Measurements from ENCODE around the gene NR1H4. TPM values are rescaled to one million over a fixed set of nuclear protein-coding genes. Genes with fewer than 3 reads are reported as not detected.
A peak's percentile ranks its signal among the peaks of the same experiment; 100 is the strongest.

NR1H4 gene
- total and polyA plus RNA-seq, 9 of the 15 experiments (the other 6 are each of a cell fraction or from before 2014, with no cell fraction given) = 0.03 TPM; not detected in 8

DNA sequence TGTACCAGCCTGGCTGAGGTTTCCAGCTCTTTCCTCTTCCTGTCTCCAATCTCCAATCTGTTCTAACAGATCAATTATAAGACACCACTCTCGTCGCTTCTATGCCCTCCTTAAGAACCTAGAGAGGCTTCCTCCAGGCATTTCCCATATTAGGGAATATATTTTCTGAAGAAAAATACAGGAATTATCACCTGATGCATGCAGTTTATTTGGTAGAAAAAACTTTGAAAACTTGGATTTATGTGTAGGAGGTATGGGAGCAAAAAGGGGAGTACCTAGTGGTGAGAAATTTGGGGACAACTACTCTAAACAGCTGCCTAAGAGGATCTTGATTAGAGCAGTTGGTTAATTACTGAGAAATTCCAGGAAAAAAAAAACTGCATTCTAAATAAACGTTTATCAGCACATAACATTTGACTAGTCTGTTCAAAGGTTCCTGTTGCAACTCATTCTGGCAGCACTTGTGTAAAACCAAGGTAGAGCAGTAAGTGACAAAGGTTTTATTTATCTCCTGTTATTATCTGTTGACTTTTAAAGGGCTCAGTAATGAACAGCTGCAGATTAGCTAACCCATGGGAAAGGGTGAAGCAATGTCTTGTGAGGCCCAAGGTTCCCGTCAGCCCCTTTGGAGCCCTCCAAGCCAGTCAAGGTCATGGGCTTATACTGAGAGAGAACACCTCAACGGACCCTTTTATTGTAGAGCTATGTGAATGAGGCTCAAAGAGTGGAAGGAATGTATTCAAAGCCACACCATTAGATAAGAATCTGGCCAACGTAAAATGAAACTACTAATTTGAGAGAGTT is 36.4 kb upstream of the NR1H4 start:
- Histone ChIP-seq H3K36me3 (ENCODE audit: control insufficient read depth, insufficient read depth, low read length) (no peaks in the 10 kb centered on the region), H3K27ac (ENCODE audit: extremely low read depth, low read depth, low read length) (no peak overlapping the region), H3K4me2 (ENCODE audit: insufficient read depth, low read length) (peak overlapping the region; percentile 37; the same call in 1 of the 2 replicates), H3K9ac (ENCODE audit: insufficient read depth in 1 of 2, low read depth in 2 of 2, low read length in 2 of 2) (no peak overlapping the region), H3K9me3 (replicated peaks; ENCODE audit: control insufficient read depth, insufficient read depth, low read depth, low read length) (no peaks in the 10 kb centered on the region), H3K4me1 (replicated peaks in 1 of 2; ENCODE audit: control insufficient read depth in 2 of 2, insufficient read depth in 2 of 2, low read length in 2 of 2) (peaks cover 0 to 17% of the 10 kb centered on the region in 2 experiments; a peak in 2 of 5 replicates), H3K27me3 (ENCODE audit: control insufficient read depth in 2 of 2, insufficient read depth in 2 of 2, low read length in 2 of 2) (no peaks in the 10 kb centered on the region), H4K20me1 (replicated peaks; ENCODE audit: control insufficient read depth, insufficient read depth, low read length) (no peaks in the 10 kb centered on the region), H3K4me3 (no peak overlapping the region), H3K9me1 (ENCODE audit: control insufficient read depth, insufficient read depth, low read length) (no peaks in the 10 kb centered on the region), H2AFZ (ENCODE audit: low read depth, low read length) (peak overlapping the region; percentile 66; the same call in 1 of the 2 replicates), H3K79me2 (ENCODE audit: control insufficient read depth, insufficient read depth, low read length) (no peaks in the 10 kb centered on the region)
- 2% methylated on average over 6 of the region's 6 CpGs for WGBS (ENCODE audit: insufficient coverage, low coverage, missing lambda C conversion rate)
- ATAC-seq = peak; percentile 75
- in situ Hi-C loops (cut with MboI) = no loop called here
- intact Hi-C loops (cut with micrococcal nuclease) = no loop called here
- CTCF ChIA-PET (ENCODE audit: low intra/inter-chr PET ratio) = no interaction called here
- BruUV-seq (replicated peaks) = no TSS peak
- POLR2A ChIA-PET = interaction anchor here (0.6 kb wide), 1 partner anchor 608 kb away, joined by 3 read pairs; no protein-coding TSS in a partner anchor
- FAIRE-seq = no peak
- DNase-seq (ENCODE audit: extremely low read depth in 1 of 4, low spot score in 3 of 4) = peak in 1 of 4 experiments; percentile 18
- TF ChIP-seq, protein P1, sequence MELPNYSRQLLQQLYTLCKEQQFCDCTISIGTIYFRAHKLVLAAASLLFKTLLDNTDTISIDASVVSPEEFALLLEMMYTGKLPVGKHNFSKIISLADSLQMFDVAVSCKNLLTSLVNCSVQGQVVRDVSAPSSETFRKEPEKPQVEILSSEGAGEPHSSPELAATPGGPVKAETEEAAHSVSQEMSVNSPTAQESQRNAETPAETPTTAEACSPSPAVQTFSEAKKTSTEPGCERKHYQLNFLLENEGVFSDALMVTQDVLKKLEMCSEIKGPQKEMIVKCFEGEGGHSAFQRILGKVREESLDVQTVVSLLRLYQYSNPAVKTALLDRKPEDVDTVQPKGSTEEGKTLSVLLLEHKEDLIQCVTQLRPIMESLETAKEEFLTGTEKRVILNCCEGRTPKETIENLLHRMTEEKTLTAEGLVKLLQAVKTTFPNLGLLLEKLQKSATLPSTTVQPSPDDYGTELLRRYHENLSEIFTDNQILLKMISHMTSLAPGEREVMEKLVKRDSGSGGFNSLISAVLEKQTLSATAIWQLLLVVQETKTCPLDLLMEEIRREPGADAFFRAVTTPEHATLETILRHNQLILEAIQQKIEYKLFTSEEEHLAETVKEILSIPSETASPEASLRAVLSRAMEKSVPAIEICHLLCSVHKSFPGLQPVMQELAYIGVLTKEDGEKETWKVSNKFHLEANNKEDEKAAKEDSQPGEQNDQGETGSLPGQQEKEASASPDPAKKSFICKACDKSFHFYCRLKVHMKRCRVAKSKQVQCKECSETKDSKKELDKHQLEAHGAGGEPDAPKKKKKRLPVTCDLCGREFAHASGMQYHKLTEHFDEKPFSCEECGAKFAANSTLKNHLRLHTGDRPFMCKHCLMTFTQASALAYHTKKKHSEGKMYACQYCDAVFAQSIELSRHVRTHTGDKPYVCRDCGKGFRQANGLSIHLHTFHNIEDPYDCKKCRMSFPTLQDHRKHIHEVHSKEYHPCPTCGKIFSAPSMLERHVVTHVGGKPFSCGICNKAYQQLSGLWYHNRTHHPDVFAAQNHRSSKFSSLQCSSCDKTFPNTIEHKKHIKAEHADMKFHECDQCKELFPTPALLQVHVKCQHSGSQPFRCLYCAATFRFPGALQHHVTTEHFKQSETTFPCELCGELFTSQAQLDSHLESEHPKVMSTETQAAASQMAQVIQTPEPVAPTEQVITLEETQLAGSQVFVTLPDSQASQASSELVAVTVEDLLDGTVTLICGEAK (IDR thresholded peaks at IDR 0.05) = no peak
- TF ChIP-seq, protein P1 (CRISPR knock-in tag; IDR thresholded peaks at IDR 0.05) = no peak
- peak; percentile 86 for TF ChIP-seq ESRRA (IDR thresholded peaks at IDR 0.05; ENCODE audit: borderline replicate concordance, low read depth)
- peak; percentile 51 for TF ChIP-seq ATF7 (IDR thresholded peaks at IDR 0.05)
- TF ChIP-seq, protein P2, sequence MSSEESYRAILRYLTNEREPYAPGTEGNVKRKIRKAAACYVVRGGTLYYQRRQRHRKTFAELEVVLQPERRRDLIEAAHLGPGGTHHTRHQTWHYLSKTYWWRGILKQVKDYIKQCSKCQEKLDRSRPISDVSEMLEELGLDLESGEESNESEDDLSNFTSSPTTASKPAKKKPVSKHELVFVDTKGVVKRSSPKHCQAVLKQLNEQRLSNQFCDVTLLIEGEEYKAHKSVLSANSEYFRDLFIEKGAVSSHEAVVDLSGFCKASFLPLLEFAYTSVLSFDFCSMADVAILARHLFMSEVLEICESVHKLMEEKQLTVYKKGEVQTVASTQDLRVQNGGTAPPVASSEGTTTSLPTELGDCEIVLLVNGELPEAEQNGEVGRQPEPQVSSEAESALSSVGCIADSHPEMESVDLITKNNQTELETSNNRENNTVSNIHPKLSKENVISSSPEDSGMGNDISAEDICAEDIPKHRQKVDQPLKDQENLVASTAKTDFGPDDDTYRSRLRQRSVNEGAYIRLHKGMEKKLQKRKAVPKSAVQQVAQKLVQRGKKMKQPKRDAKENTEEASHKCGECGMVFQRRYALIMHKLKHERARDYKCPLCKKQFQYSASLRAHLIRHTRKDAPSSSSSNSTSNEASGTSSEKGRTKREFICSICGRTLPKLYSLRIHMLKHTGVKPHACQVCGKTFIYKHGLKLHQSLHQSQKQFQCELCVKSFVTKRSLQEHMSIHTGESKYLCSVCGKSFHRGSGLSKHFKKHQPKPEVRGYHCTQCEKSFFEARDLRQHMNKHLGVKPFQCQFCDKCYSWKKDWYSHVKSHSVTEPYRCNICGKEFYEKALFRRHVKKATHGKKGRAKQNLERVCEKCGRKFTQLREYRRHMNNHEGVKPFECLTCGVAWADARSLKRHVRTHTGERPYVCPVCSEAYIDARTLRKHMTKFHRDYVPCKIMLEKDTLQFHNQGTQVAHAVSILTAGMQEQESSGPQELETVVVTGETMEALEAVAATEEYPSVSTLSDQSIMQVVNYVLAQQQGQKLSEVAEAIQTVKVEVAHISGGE (CRISPR knock-in tag; IDR thresholded peaks at IDR 0.05) = peak in 1 of 3 experiments; percentile 84; a peak in 2 of 6 replicates

Measured in K562 (cell line).